HS-5 (cell line): ENCODE measurements around the gene GNLY.
"Not testable (repeated sequence)": the region's sequence is repeated elsewhere in the genome, so short reads cannot be mapped to it uniquely, and the experiment has no call there.

ENCODE experiments used
- DNase-seq: peaks from one replicate; pipeline ENCODE4 v3.0.0-alpha.2; 2012; ENCODE audit warnings: low read depth

The GNLY gene

GRCh38 chr2:85694052-85695025, at the start of gene GNLY:
Gene GNLY, plus strand, starts transcription at chr2:85694358. Its CDS starts 61 bp downstream, at chr2:85694419.
- no peak for DNase-seq

GRCh38 chr2:85644909-85645308, 49.2 kb upstream of the GNLY start:
- no peak for DNase-seq

- no peak for DNase-seq
These were observed 48.0 kb upstream of the GNLY start for GRCh38 chr2:85646166-85646565.

- DNase-seq: no peak
These were observed 46.2 kb upstream of the GNLY start for GRCh38 chr2:85647823-85648526.

GRCh38 chr2:85648619-85649018, 45.5 kb upstream of the GNLY start:
- DNase-seq: no peak

- DNase-seq: peak; percentile 65
These were observed 44.7 kb upstream of the GNLY start for GRCh38 chr2:85649201-85650190.

GRCh38 chr2:85650456-85650855, 43.7 kb upstream of the GNLY start:
- DNase-seq: no peak

- DNase-seq: no peak
These were observed 43.1 kb upstream of the GNLY start for GRCh38 chr2:85651097-85651496.

- DNase-seq: no peak
These were observed 42.1 kb upstream of the GNLY start for GRCh38 chr2:85652056-85652455.

GRCh38 chr2:85653996-85654395, 40.2 kb upstream of the GNLY start:
- DNase-seq: no peak

GRCh38 chr2:85655961-85656417, 38.2 kb upstream of the GNLY start:
- DNase-seq: peak; percentile 65

- DNase-seq: no peak
These were observed 37.7 kb upstream of the GNLY start for GRCh38 chr2:85656468-85656867.

- not testable (repeated sequence) for DNase-seq
These were observed 36.8 kb upstream of the GNLY start for GRCh38 chr2:85657399-85657798.

- DNase-seq: no peak
These were observed 34.7 kb upstream of the GNLY start for GRCh38 chr2:85659324-85659981.

- DNase-seq: not testable (repeated sequence)
These were observed 33.9 kb upstream of the GNLY start for GRCh38 chr2:85660301-85660700.

GRCh38 chr2:85660725-85661124, 33.4 kb upstream of the GNLY start:
- no peak for DNase-seq

- DNase-seq: no peak
These were observed 32.9 kb upstream of the GNLY start for GRCh38 chr2:85661139-85661858.

GRCh38 chr2:85662899-85663593, 31.1 kb upstream of the GNLY start:
- peak; percentile 96 for DNase-seq

GRCh38 chr2:85663594-85664565, 30.3 kb upstream of the GNLY start:
- no peak for DNase-seq
